IPS DF 19.7 (cell line): Measurements from ENCODE around the gene CEP112.
"Not testable (repeated sequence)": the region's sequence is repeated elsewhere in the genome, so short reads cannot be mapped to it uniquely, and the experiment has no call there.

Experiments
- DNase-seq: peaks from one replicate; pipeline ENCODE4 v3.0.0-alpha.2; 2013; ENCODE audit warnings: low read depth, low spot score

CEP112 gene

GRCh38 chr17:66165537-66166123, 26.3 kb downstream of the CEP112 start:
- DNase-seq = no peak

GRCh38 chr17:66155055-66155454, 36.9 kb downstream of the CEP112 start:
- not testable (repeated sequence) for DNase-seq

- DNase-seq = no peak
Observed at GRCh38 chr17:66152756-66153155, 39.2 kb downstream of the CEP112 start.

GRCh38 chr17:66150708-66151107, 41.2 kb downstream of the CEP112 start:
- no peak for DNase-seq

GRCh38 chr17:66149562-66149961, 42.4 kb downstream of the CEP112 start:
- DNase-seq = no peak

- no peak for DNase-seq
Observed at GRCh38 chr17:66146394-66146793, 45.5 kb downstream of the CEP112 start.

- DNase-seq = no peak
Observed at GRCh38 chr17:66143657-66144282, 48.2 kb downstream of the CEP112 start.

GRCh38 chr17:66142428-66142827, 49.5 kb downstream of the CEP112 start:
- DNase-seq = no peak

GRCh38 chr17:66138120-66138519, 53.8 kb downstream of the CEP112 start:
- DNase-seq = no peak

- DNase-seq = no peak
Observed at GRCh38 chr17:66135896-66136295, 56.0 kb downstream of the CEP112 start.

GRCh38 chr17:66135219-66135618, 56.7 kb downstream of the CEP112 start:
- DNase-seq = no peak

- DNase-seq = no peak
Observed at GRCh38 chr17:66129759-66130158, 62.2 kb downstream of the CEP112 start.

- DNase-seq = no peak
Observed at GRCh38 chr17:66126231-66126630, 65.7 kb downstream of the CEP112 start.

- DNase-seq = peak; percentile 20
Observed at GRCh38 chr17:66123163-66123562, 68.8 kb downstream of the CEP112 start.

GRCh38 chr17:66115246-66115645, 76.7 kb downstream of the CEP112 start:
- no peak for DNase-seq

- DNase-seq = no peak
Observed at GRCh38 chr17:66114609-66115008, 77.3 kb downstream of the CEP112 start.

GRCh38 chr17:66107731-66108130, 84.2 kb downstream of the CEP112 start:
- no peak for DNase-seq

- DNase-seq = no peak
Observed at GRCh38 chr17:66098040-66098439, 93.9 kb downstream of the CEP112 start.

GRCh38 chr17:66094727-66095126, 97.2 kb downstream of the CEP112 start:
- DNase-seq = no peak

GRCh38 chr17:66091445-66092080, 100.4 kb downstream of the CEP112 start:
- no peak for DNase-seq

- no peak for DNase-seq
Observed at GRCh38 chr17:66089764-66090163, 102.2 kb downstream of the CEP112 start.

- DNase-seq = no peak
Observed at GRCh38 chr17:66088173-66088572, 103.8 kb downstream of the CEP112 start.

GRCh38 chr17:66087073-66087472, 104.9 kb downstream of the CEP112 start:
- no peak for DNase-seq
